Kidney (tissue), 14 donors: Measurements from ENCODE around the gene TCF15. TPM values are rescaled to one million over a fixed set of nuclear protein-coding genes. Genes with fewer than 3 reads are reported as not detected.

Source experiments
- DNase-seq, 5 donors: peaks; one replicate each; pipeline ENCODE4 v3.0.0-alpha.2; 2013 to 2020
- FAIRE-seq: peaks from 2 replicates; lab custom pipeline; 2012; peaks lifted over from hg19 to GRCh38; lab: Jason Lieb, UNC
- H3K27ac ChIP-seq, 2 donors: one replicate each; pipeline ENCODE4 v1.7.0; 2013; ENCODE audit warnings: low read depth in 2 of 2, low read length in 2 of 2, inconsistent platforms in 1 of 2
- H3K27me3 ChIP-seq: one replicate; pipeline ENCODE4 v1.7.1; 2013; ENCODE audit warnings: low read length, inconsistent platforms; ENCODE audit not compliant: control insufficient read depth, insufficient read depth
- H3K36me3 ChIP-seq, 3 donors: one replicate each; pipeline versions ENCODE4 v1.7.0 to v1.7.1; 2013; ENCODE audit warnings: low read length in 3 of 3, control low read depth in 1 of 3, inconsistent platforms in 1 of 3; ENCODE audit not compliant: insufficient read depth in 3 of 3, control insufficient read depth in 2 of 3
- H3K4me1 ChIP-seq, 3 donors: one replicate each; pipeline versions ENCODE4 v1.7.0 to v1.7.1; 2013; ENCODE audit warnings: low read length in 3 of 3, inconsistent platforms in 1 of 3, low read depth in 1 of 3; ENCODE audit not compliant: control insufficient read depth in 2 of 3, insufficient read depth in 2 of 3
- H3K4me3 ChIP-seq, 3 donors: one replicate each; pipeline versions ENCODE4 v1.7.0 to v1.8.1; 2013; ENCODE audit warnings: low read length in 3 of 3, control low read depth in 1 of 3, inconsistent platforms in 1 of 3
- H3K9ac ChIP-seq, 3 donors: one replicate each; pipeline versions ENCODE4 v1.7.0 to v1.7.1; 2013; ENCODE audit warnings: low read length in 3 of 3, control low read depth in 1 of 3, inconsistent platforms in 1 of 3
- H3K9me3 ChIP-seq, 3 donors: one replicate each; pipeline versions ENCODE4 v1.7.0 to v1.7.1; 2013; ENCODE audit warnings: low read length in 3 of 3, control low read depth in 1 of 3, inconsistent platforms in 1 of 3; ENCODE audit not compliant: control insufficient read depth in 2 of 3, insufficient read depth in 1 of 3
- CTCF ChIP-seq: IDR thresholded peaks from 3 replicates; pipeline ENCODE4 v1.5.1; 2012; ENCODE audit warnings: mild to moderate bottlenecking, moderate library complexity, borderline replicate concordance; ENCODE audit not compliant: insufficient read depth; ENCODE audit errors: extremely low read depth
- intact Hi-C: fragments of 100-400 bp; cut with DNase I; formaldehyde crosslinking; loops from one replicate; pipeline ENCODE4 v1.11.1; 2022
- polyA plus RNA-seq: library from polyadenylated mRNA; stranded (reverse); fragments of 350-450 nt; fragmentation: Illumina TruSeq; extraction: RNeasy Lipid Tissue Mini Kit (QIAGEN cat#74804); gene quantifications from one replicate; pipeline ENCODE4 v1.2.3, GENCODE V29; 2014; ENCODE audit warnings: low read depth, low replicate concordance; ENCODE audit not compliant: insufficient read depth
- total RNA-seq: library from RNA; stranded (reverse); fragmentation: NEBNext Ultra II Directional; extraction: Animal tissue kit (Norgen Biotek cat#: 25700); gene quantifications from one replicate; pipeline ENCODE4 v1.2.1, GENCODE V29; 2021
- donor health status: control.
- donor health status: control.
- donor health status: control.
- donor health status: control.
- donor health status: control.
- donor health status: DM: yes; HTN: yes; CAD: no.
- donor health status: Normal renal cell carcinoma (clear cell type).

Gene TCF15
- total and polyA plus RNA-seq, 2 donors from 2014 or later, result 0.63 to 1.6 TPM

DNA sequence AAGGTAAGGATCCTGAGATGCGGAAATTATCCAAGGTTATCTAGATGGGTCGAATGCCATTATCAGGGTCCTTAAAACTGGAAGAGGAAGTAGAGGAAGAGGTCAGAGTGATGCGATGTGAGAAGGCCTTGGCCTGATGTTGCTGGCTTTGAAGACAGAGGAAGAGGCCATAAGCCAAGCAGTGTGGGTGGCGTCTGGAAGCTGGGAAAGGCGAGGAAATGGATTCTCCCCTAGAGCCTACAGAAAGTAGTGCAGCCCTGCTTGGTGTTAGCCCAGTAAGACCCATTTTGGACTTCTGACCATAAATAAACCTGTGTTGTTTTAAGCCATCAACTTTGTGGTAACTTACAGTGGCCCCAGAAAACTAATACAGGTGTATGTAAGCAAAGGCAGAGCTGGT lies 40.8 kb upstream of the TCF15 start:
- Histone ChIP-seq H3K4me1 (peaks cover 0 to 16% (median 6%) of the 10 kb centered on the region in 3 donors), H3K27ac (no peak overlapping the region), H3K36me3 (peaks cover 0 to 16% (median 13%) of the 10 kb centered on the region in 3 donors), H3K27me3 (no peaks in the 10 kb centered on the region), H3K9me3 (no peaks in the 10 kb centered on the region), H3K4me3 (no peak overlapping the region), H3K9ac (no peak overlapping the region)
- intact Hi-C loops, result no loop called here
- FAIRE-seq (no peak), DNase-seq (no peak)
- TF ChIP-seq CTCF, result no peak

- Histone ChIP-seq H3K27me3 (no peaks in the 10 kb centered on the region), H3K4me3 (no peak overlapping the region)
- intact Hi-C loops, result no loop called here
These were observed 40.2 kb upstream of the TCF15 start for GRCh38 chr20:650281-650680.

DNA sequence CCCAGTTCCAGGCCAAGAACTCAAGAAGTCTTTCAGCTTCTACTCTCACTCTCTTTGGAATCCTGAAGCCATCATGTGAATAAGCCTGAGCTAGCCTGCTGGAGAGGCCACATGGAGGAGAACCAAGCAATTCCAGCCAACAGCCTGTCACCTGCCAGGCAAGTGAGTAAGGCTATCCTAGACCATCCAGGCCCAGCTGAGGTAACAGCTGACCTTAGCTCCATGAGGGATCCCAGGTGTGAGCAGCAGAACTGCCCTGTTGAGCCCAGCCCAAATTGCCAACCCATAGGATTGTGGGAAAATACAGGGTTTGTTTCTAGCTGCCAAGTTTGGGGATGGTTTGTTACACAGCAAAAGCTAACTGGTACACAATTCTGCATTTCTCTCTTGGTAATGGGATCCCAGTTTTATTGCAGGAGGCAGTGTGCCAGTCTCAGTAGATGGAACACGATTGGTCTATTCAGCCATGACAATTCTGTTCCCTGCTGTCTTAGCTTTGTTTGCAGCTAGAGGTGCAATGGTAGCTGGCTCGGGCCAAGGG lies 37.4 kb upstream of the TCF15 start:
- Histone ChIP-seq H3K9ac (no peak overlapping the region), H3K4me1 (peaks cover 0 to 13% (median 4%) of the 10 kb centered on the region in 3 donors), H3K36me3 (peaks cover 0 to 16% (median 13%) of the 10 kb centered on the region in 3 donors), H3K4me3 (no peak overlapping the region), H3K27me3 (no peaks in the 10 kb centered on the region), H3K27ac (no peak overlapping the region), H3K9me3 (no peaks in the 10 kb centered on the region)
- intact Hi-C loops, result loop anchor here (10.0 kb wide), 1 partner anchor 83 kb away; no protein-coding TSS in a partner anchor
- no peak for TF ChIP-seq CTCF
- no peak for DNase-seq
- FAIRE-seq, result no peak

More at GRCh38 chr20:650281-650680, 40.2 kb upstream of the TCF15 start:
- Histone ChIP-seq H3K4me1 (peaks cover 0 to 20% (median 10%) of the 10 kb centered on the region in 3 donors), H3K27ac (no peak overlapping the region), H3K9ac (no peak overlapping the region), H3K9me3 (no peaks in the 10 kb centered on the region), H3K36me3 (peaks cover 0 to 16% (median 13%) of the 10 kb centered on the region in 3 donors)
- no peak for FAIRE-seq
- no peak for TF ChIP-seq CTCF
- peak in 1 of 5 donors; percentile 32 for DNase-seq
